SIG-M5 treated with dmso at 0.1 percent for 504 hours (cell line): ENCODE data around the gene BRPF1.

ENCODE experiments used
- DNase-seq: peaks from one replicate; lab custom pipeline; 2025; ENCODE audit not compliant: unreplicated experiment; lab: John Stamatoyannopoulos, UW

Gene BRPF1

DNA sequence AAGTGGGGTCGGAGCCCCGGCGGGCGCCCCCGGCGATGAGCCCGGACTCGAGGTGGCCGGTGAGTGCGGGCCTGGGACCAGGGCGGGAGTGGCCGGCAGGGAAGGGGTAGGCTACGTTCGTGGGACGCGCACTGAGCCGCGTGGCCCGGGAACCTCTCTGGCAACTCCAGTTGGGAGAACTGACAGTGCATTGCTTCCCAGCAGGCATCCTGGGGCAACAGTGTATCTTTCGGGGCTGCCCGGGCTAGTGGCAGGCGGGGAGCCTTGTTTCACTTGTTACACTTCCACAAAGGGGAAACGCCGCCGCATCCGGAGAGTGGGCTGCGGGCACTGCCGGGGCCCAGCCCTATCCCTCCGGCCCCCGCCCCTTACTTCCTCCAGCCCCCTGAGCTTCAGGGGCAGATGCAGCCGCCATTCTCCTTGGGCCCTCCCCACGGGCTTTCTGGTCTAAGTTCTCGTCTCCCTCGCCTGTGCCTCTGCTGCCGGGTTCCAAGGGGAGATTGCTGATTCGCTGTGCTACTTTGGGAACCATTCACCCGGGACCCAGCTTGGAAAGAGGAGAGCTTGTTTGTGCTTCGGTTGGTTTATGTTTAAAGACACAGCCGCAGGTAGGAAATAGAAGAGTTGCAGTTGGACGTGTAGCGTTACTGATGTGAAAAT lies 675 bp downstream of the BRPF1 start:
- DNase-seq: peak; percentile 31

DNA sequence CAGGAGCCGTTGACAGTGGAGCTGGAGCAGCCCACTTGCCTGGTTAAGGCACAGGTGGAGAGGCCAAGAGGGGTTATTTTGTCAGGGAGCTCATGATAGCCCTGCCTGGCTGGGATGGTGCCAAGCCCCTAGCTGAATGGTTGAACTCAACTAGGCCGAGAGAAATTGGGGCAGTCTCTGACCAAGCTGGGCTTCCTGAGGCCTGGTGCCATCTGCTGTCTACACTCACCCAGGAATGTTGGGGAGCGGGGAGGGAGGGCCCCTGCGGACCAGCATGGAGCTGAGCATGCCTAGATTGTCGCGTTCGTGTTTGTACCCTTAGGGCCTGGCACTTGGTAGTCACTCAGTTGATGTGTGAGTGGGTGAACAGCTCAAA lies 1.2 kb downstream of the BRPF1 start:
- DNase-seq: no peak

DNA sequence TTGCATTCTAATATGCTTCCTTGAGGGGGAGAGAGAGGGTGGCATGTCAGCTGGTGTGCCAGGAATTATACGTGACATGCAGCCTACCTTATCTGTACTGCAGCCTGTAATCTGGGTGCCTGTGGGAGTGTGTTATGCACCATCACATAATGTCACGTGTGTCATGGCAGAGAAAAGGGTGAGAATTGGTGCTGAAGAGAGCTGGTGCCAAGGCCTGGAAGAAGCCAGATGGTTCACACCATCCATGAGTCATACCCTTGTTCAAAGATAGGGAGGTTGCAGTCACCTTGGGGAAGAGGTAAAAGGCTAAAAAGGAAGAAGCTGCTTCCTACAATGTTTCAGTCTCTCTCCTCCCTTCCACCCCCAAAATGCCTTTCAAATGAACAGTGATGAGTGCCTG lies 5.3 kb downstream of the BRPF1 start:
- DNase-seq: no peak

DNA sequence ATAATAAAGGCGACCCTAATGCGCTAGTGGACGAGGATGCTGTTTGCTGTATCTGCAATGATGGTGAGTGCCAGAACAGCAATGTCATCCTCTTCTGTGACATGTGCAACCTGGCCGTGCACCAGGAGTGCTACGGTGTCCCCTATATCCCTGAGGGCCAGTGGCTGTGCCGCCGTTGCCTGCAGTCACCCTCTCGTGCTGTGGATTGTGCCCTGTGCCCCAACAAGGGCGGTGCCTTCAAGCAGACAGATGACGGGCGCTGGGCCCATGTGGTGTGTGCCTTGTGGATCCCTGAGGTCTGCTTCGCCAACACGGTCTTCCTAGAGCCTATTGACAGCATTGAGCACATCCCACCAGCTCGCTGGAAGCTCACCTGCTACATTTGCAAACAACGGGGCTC lies 7.6 kb downstream of the BRPF1 start:
- DNase-seq: no peak

DNA sequence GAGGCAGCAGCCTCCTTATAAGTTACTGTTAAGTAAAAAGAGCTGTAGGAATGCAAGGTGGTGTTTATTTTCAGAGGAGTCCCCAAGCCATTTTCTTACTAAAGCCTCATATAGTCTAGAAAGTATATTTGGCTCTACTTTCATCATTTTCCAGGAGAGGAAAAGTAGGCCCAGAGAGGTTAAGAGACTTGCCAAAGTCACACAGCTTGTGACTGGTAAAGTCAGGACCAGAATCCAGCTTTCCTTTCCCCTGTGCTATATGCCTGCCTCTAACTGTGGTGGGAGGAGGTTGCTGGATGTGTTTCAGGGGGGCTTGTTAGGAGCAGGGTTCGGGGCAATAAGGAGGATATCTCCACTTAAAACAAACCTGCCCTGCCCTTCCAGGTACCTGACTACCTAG lies 11.0 kb downstream of the BRPF1 start:
- DNase-seq: no peak

DNA sequence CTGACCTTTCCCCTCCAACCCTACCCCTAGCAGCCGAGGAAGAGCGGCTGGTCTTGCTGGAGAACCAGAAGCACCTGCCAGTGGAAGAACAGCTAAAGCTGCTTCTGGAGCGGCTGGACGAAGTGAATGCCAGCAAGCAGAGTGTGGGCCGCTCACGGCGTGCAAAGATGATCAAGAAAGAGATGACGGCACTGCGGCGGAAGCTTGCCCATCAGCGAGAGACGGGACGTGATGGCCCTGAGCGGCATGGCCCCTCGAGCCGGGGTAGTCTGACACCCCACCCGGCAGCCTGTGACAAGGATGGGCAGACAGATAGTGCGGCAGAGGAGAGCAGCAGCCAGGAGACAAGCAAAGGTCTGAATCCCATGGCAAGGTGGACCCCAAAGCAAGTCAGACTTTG lies 12.0 kb downstream of the BRPF1 start:
- DNase-seq: no peak

DNA sequence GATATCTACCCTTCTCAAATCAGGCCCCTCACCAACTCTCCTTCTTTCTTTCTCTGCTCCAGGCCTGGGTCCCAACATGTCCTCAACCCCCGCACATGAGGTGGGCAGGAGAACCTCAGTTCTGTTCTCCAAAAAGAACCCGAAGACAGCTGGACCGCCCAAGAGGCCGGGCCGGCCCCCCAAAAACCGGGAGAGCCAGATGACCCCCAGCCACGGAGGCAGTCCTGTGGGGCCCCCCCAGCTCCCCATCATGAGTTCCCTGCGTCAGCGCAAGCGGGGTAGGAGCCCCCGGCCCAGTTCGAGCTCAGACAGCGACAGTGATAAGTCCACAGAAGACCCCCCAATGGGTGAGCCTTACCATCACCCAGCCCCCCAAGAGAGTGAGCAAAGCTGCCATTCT lies 12.6 kb downstream of the BRPF1 start:
- no peak for DNase-seq

DNA sequence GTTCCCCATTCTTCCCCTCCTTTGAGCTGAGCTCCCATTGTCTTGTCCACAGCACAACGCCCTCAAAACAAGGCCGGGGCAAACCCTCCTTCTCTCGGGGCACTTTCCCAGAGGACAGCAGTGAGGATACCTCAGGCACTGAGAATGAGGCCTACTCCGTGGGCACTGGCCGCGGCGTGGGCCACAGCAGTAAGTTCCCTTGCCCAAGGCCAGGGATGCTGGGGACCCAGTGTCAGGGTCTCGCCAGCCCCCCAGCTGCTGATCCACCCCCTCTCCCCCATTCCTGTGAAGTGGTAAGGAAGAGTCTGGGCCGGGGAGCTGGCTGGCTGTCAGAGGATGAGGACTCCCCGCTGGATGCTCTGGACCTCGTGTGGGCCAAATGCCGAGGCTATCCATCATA lies 14.0 kb downstream of the BRPF1 start:
- DNase-seq: no peak

DNA sequence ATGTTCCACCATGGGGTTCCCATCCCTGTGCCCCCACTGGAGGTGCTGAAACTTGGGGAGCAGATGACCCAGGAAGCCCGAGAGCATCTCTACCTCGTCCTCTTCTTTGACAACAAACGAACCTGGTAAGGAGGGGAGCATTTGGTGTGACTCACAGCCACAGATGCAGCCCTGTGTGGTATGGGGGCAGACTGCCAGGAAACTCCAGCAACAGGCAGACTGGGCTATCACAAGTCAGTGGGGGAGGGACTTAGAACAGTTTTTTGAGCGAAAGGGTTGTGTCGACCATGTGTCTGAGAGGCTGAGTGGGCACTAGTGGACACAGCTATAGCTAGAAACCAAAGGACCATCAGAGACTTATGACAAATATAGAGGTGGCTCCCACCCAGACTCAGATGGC lies 14.8 kb downstream of the BRPF1 start:
- DNase-seq: no peak

DNA sequence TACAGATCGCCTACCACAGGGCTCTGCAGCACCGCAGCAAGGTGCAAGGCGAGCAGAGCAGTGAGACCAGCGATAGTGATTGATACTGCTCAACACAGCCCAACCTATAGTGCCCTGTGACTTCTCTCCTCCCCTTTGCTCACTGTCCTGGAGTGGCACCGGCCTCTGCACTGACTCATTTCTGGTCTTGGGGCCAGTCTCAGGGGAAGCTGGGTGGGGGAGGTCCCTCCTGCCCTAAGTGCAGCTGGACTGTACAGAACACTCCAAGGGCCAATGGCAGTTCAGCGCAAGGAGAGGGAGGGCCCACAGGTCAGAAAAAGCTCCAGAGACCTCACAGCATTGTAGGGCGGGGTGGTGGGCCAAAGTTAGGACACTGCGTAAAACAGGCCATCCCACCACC lies 15.7 kb downstream of the BRPF1 start:
- DNase-seq: no peak

DNA sequence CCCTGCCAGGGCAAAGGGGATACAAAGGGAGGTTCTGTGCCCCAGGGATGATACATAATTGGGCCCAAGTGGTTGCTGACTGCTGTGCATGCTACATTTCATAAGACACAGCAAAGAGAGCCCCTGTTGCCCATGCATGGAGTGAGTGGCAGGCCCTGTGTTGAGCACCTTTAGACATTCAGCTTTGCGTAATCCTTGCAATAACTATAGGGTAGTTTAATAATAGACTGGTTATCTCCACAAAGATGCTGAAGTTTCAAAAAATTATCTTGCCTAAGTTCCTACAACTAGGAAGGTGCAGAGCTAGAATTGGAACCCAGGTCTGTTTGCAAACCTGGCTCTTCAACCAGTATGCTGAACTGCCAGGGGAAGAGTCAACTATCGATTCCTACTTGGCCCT lies 16.5 kb downstream of the BRPF1 start:
- DNase-seq: no peak

DNA sequence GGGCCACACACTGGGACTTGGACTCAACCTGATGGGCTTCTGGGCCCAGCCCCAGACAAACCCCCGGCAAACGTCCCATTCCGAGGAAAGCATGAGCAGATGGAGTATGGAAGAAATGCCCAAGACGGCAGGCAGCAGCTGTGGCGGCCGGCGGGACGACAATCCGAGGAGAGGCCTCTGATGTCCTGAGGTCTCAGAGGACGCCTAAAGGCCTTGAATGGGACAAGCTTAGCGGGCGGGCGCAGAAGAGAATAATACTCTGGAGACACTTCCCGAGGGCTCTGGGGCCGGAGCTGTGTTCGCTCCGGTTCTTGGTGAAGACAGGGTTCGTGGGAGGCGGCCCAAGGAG lies 17.7 kb downstream of the BRPF1 start:
- no peak for DNase-seq

DNA sequence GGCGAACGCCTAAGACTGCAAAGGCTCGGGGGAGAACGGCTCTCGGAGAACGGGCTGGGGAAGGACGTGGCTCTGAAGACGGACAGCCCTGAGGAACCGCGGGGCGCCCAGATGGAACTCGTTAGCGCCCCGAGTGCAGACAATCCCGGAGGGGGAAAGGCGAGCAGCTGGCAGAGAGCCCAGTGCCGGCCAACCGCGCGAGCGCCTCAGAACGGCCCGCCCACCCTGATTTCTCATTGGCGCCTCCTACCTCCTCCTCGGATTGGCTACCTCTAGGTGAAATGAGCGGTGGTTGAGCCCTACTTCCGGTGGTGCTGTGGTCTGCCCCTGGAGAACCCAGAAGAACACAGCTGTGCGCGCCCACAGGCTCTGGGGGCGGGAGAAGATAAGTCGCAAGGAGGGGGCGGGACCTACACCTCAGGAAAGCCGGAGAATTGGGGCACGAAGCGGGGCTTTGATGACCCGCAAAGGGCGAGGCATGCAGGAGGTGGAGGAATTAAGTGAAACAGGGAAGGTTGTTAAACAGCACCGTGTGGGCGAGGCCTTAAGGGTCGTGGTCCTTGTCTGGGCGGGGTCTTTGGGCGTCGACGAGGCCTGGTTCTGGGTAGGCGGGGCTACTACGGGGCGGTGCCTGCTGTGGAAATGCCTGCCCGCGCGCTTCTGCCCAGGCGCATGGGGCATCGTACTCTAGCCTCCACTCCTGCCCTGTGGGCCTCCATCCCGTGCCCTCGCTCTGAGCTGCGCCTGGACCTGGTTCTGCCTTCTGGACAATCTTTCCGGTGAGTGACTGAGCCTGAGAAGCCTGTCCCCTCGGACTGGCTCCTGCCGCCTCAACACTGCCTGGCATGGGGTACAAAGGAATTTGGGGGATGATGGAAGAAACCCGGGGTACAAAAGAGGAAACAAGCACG lies 18.4 kb downstream of the BRPF1 start, which contains the start of gene OGG1:
TSS of gene OGG1 (plus strand) at position 308 of the 911 bp plus-strand sequence. CDS start at position 643, 335 bp downstream.
- DNase-seq: peak; percentile 99

DNA sequence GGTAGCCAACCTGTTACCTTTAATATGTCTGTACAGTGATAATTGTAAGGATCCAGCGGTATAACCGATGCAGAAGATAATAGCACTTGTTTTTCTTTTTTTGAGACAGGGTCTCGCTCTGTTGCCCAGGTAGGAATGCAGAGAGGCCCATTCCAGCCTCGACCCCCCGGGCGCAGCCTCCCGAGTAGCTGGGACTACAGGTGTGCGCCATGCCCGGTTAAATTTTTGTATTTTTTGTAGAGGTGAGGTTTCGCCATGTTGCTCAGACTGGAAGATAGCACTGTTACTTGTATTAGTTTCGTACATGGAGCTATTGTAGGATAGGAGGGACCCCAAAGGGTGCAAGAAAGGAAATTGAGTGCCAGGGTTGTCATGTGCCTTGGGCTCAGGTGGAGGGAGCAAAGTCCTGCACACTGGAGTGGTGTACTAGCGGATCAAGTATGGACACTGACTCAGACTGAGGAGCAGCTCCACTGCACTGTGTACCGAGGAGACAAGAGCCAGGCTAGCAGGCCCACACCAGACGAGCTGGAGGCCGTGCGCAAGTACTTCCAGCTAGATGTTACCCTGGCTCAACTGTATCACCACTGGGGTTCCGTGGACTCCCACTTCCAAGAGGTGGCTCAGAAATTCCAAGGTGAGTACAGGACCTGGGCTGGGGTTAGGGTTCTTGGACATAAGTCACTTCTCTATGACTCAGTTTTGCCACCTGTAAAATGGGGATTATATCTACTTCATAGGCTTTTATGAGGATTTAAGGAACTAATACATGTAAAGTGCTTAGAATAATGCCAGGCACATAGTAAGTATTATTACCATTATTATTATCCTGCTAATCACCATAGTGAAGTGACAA lies 19.2 kb downstream of the BRPF1 start:
- DNase-seq: no peak

DNA sequence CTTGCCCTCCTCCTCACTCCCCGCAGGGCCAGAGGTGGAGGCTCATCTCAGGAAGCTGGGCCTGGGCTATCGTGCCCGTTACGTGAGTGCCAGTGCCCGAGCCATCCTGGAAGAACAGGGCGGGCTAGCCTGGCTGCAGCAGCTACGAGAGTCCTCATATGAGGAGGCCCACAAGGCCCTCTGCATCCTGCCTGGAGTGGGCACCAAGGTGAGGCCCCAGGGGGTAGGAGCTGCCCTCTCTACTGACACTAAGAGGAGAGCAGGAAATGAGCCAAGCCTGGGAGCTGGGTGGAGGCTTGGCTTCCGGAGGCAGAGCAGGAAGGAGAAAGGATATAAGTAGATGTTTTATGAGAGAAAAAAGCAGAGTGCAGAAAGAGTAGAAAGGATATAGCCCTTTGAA lies 23.1 kb downstream of the BRPF1 start:
- no peak for DNase-seq

DNA sequence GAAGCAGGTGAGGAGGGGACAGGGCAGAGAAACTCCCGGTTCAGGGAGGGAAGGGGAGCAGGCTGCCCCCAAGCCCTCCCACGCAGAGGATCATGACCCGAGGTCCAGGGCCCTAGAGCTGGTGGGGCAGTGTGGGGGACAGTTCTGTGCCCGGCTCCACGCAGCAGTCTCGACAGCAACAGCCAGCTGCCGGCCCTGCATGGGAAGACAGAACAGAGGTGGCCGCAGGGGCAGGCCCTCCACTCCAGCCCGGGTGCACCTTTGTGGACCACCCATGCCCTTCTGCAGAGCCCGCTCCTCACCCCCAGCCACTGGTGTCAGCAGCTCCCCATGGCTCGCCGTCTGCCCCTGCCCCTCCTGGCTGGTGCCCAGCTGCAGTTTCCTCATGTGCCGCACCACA lies 25.9 kb downstream of the BRPF1 start:
- DNase-seq: no peak

DNA sequence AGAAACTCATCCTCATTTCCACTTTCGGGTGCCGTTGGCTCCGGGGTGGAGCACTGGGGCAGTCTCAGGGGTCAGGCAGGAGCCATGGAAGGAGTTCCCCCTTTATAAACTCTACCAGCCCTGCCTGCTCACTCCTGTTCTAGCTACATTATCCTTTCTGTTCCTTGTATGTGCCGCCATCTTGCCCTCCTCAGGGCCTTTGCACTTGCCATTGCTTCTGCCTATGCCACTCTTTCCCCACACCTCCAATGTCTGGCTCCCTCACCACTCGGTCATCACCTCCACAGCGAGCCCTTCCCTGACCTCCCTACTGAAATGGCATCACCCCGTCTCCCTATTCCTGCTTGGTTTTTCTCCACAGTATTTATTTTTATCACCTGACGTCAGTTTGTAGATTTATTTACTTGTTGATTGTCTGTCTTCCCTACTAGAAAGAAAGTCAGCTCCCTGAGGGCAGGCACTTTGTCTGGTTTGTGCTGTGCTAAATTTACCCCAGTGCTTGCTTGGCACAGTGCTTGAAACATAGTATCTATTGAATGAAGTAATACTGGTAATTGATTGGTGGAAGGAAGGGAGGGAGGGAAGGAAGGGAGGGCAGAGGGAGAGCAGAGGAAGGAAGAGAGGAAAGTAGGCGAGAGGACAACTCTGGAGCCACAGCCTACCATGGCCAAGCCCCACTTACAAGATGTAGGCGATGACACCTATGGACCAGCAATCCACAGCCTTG lies 29.4 kb downstream of the BRPF1 start:
- DNase-seq: no peak

DNA sequence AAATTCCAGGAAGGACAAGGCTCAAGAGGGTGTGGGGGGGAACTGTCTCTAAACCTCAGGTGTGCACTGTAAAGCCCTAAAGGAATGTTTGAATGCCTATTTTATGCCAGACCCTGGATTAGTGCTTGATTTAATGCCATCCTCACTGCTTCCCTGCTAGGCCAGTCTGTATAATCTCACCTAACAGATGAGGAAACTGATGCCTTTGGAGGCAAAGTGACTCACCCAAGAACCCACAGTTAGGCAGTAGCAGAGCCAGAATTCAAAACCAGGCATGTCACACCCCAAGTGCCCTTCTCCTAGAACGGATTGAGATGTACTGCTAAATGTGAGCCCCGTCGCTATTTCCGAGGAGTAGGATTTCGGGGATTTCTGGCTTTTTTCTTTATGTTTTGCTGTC lies 30.4 kb downstream of the BRPF1 start:
- DNase-seq: no peak

DNA sequence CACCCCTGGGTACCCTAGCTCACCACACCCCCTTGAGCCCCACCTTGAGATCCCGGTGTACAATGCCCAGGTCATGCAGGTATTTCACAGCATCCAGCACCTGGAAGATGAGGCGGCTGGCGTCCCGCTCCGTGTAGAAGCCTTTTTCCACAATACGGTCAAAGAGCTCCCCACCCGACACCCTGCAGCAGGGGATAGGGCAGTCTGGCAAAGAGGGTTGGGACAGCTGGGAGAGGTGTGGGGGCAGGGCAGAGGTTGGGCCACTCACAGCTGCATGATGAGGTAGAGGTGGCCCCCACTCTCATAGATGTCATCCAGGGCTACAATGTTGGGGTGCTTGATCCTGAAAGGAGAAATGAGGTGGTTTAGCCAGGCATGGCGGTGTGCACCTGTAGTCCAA lies 31.3 kb downstream of the BRPF1 start:
- DNase-seq: no peak

DNA sequence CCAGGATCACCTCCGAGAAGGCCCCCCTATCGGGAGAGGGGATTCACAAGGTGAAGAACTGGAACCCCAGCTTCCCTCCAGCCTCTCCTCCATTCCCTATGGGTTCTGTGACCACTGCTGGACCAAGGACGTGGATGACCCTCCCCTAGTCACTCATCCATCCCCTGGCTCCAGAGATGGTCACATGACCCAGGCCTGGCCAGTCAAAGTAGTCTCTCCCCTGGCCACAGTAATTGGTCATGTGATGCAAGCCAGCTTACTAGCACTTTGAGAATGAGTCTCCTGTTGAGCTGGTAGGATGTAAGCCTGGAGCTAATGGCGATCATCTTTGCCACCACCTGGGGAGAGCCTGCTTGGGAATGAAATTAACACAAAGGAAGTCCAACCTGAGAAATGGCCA lies 34.3 kb downstream of the BRPF1 start:
- no peak for DNase-seq

DNA sequence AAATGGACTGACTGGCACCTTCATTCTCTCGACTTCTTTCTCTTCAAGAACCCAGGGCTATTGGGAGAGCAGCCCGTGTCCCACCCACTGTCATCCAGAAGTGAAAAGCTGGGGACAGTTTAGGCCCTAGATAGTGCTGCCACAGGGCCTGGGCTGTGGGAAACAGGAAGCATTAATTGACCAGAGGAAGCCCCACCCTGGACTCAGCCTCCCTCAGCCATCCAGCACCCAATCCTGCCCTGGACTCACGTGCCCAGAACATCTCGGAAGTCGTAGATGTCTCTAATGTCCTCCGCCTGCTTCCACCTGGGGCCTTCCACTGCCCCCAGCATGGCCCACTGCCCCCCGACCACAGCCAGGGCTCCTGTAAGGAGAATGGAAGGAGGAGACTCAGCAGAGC lies 35.9 kb downstream of the BRPF1 start:
- no peak for DNase-seq
